Endothelial cell of umbilical vein (primary cell): ENCODE results near the gene AMZ1. TPM values are rescaled to one million over a fixed set of nuclear protein-coding genes. Genes with fewer than 3 reads are reported as not detected.

Source experiments
- BruUV-seq: library from RNA; stranded (reverse); fragments of 400-500 nt; replicated peaks from 2 replicates; lab custom pipeline; 2021; lab: Mats Ljungman, UMichigan
- CTCF ChIA-PET: fragments of 300-600, 350-600 bp; sonication (Branson Sonifier 250); formaldehyde crosslinking; loops from one replicate; lab custom pipeline; 2021; ENCODE audit warnings: antibody characterized with exemption, inconsistent platforms; lab: Charles Lee
- POLR2A ChIA-PET: fragments of 300-600, 350-600 bp; sonication (Branson Sonifier 250); formaldehyde crosslinking; loops from one replicate; lab custom pipeline; 2021; ENCODE audit warnings: antibody characterized with exemption, inconsistent platforms; lab: Charles Lee
- DNase-seq: peaks from one replicate; pipeline ENCODE4 v3.0.0-alpha.2; 2011; ENCODE audit warnings: low read depth, low spot score
- FAIRE-seq: peaks from 2 replicates; lab custom pipeline; 2011; peaks lifted over from hg19 to GRCh38; lab: Jason Lieb, UNC
- H2AFZ ChIP-seq: 2 replicates; pipeline ENCODE4 v1.6.0; 2012; ENCODE audit warnings: low read depth, low read length, control low read depth, inconsistent platforms
- H3K27ac ChIP-seq: 2 replicates; pipeline ENCODE4 v1.5.1; 2011; ENCODE audit warnings: low read depth, mild to moderate bottlenecking, control low read depth, low read length, moderate library complexity; ENCODE audit not compliant: insufficient read depth
- H3K27me3 ChIP-seq, 2 experiments: 2 replicates each; pipeline versions ENCODE4 v1.6.0 to v1.6.1; 2011; ENCODE audit warnings: low read length in 2 of 2, mixed read lengths in 1 of 2; ENCODE audit not compliant: control insufficient read depth in 2 of 2, insufficient read depth in 2 of 2
- H3K36me3 ChIP-seq, 2 experiments: 2 replicates in 1 of 2; 3 replicates in 1 of 2; pipeline ENCODE4 v1.5.1; 2011; ENCODE audit warnings: low read length in 2 of 2, mild to moderate bottlenecking in 1 of 2, moderate library complexity in 1 of 2; ENCODE audit not compliant: control insufficient read depth in 2 of 2, insufficient read depth in 2 of 2; ENCODE audit errors: extremely low read depth in 1 of 2
- H3K4me1 ChIP-seq: 3 replicates; pipeline ENCODE4 v1.5.1; 2011; ENCODE audit warnings: mild to moderate bottlenecking, low read length; ENCODE audit not compliant: control insufficient read depth, insufficient read depth; ENCODE audit errors: extremely low read depth
- H3K4me2 ChIP-seq: 2 replicates; pipeline ENCODE4 v1.6.1; 2011; ENCODE audit warnings: low read length, control low read depth, mixed read lengths; ENCODE audit not compliant: insufficient read depth
- H3K4me3 ChIP-seq, 3 experiments: fragments of 200-600 bp in 1 of 3; sonication (generic), shearing (Covaris generic) in 1 of 3; replicated peaks in 1 of 3; 2 replicates each; pipeline ENCODE4 v1.5.1; 2011 to 2016; ENCODE audit warnings: control low read depth in 3 of 3, low read length in 3 of 3, mild to moderate bottlenecking in 2 of 3, inconsistent platforms in 1 of 3, low read depth in 1 of 3, moderate library complexity in 1 of 3; ENCODE audit not compliant: insufficient read depth in 1 of 3
- H3K79me2 ChIP-seq: 2 replicates; pipeline ENCODE4 v1.6.0; 2012; ENCODE audit warnings: low read length, inconsistent platforms; ENCODE audit not compliant: control insufficient read depth, insufficient read depth
- H3K9ac ChIP-seq: replicated peaks from 2 replicates; pipeline ENCODE3; 2011; ENCODE audit warnings: low read length, control low read depth; ENCODE audit not compliant: insufficient read depth; ENCODE audit errors: extremely low read depth
- H3K9me1 ChIP-seq: replicated peaks from 3 replicates; pipeline ENCODE4 v1.6.0; 2011; ENCODE audit warnings: mild to moderate bottlenecking, low read length; ENCODE audit not compliant: control insufficient read depth, insufficient read depth; ENCODE audit errors: extremely low read depth
- H3K9me3 ChIP-seq: replicated peaks from 2 replicates; pipeline ENCODE4 v1.5.1; 2012; ENCODE audit warnings: low read length, inconsistent platforms; ENCODE audit not compliant: control insufficient read depth, insufficient read depth
- H4K20me1 ChIP-seq: replicated peaks from 2 replicates; pipeline ENCODE3; 2011; ENCODE audit warnings: mild to moderate bottlenecking, low read length; ENCODE audit not compliant: control insufficient read depth, insufficient read depth; ENCODE audit errors: extremely low read depth
- EZH2 ChIP-seq: IDR thresholded peaks from 2 replicates; pipeline ENCODE4 v1.6.1; 2012; ENCODE audit warnings: borderline replicate concordance, low read depth, mild to moderate bottlenecking, moderate library complexity, low read length, inconsistent platforms; ENCODE audit not compliant: severe bottlenecking
- FOS ChIP-seq: IDR thresholded peaks from 2 replicates; pipeline ENCODE4 v1.6.1; 2011; ENCODE audit warnings: mild to moderate bottlenecking, low read length, moderate library complexity, borderline replicate concordance; ENCODE audit not compliant: insufficient read depth
- GATA2 ChIP-seq: IDR thresholded peaks from 2 replicates; pipeline ENCODE4 v1.7.0; 2011; ENCODE audit warnings: low read depth, mild to moderate bottlenecking, moderate library complexity, mixed read lengths, low read length; ENCODE audit not compliant: insufficient read length, insufficient read depth
- JUN ChIP-seq: IDR thresholded peaks from 2 replicates; pipeline ENCODE4 v1.6.1; 2011; ENCODE audit warnings: borderline replicate concordance, low read depth; ENCODE audit not compliant: insufficient read length, insufficient read depth
- MAX ChIP-seq: IDR thresholded peaks from 2 replicates; pipeline ENCODE4 v1.6.1; 2011; ENCODE audit not compliant: insufficient read depth, insufficient read length
- MYC ChIP-seq: IDR thresholded peaks from one replicate; pipeline ENCODE4 v1.6.1; 2011; ENCODE audit warnings: mild to moderate bottlenecking, low read depth, low read length
- POLR2AphosphoS5 ChIP-seq: IDR thresholded peaks from 2 replicates; pipeline ENCODE4 v1.6.1; 2012; ENCODE audit warnings: low read depth, mild to moderate bottlenecking, control low read depth, low read length, moderate library complexity; ENCODE audit not compliant: insufficient read depth
- dilution Hi-C: fragments of 300-500 bp; cut with MboI; formaldehyde crosslinking; loops from one replicate; pipeline ENCODE4 v1.15.0; 2019; ENCODE audit warnings: low sequenced_read_pairs; ENCODE audit not compliant: extremely low pct_ligation_motif_present
- intact Hi-C: fragments of 100-400 bp; cut with micrococcal nuclease; formaldehyde crosslinking; loops from one replicate; pipeline ENCODE4 v1.10.0; 2022
- polyA plus RNA-seq, 4 experiments: library from polyadenylated mRNA; depleted of rRNA in 3 of 4; stranded (reverse) in 3 of 4; unstranded in 1 of 4; fragments of >200 nt; gene quantifications; 2 replicates each; pipeline versions ENCODE4 v1.2.1 to v1.2.3, GENCODE V29; 2011 to 2012; ENCODE audit warnings: missing spikeins in 1 of 4
- total RNA-seq: library from RNA; stranded (reverse); gene quantifications from 2 replicates; pipeline ENCODE4 v1.2.3, GENCODE V29; 2021

The AMZ1 gene
- total and polyA plus RNA-seq, 2 donors (not counting 3 experiments of a cell fraction or from before 2014, with no cell fraction given) = not detected

- ChIA-PET POLR2A (no interaction called here), CTCF (interaction anchor here (1.6 kb wide), 1 partner anchor 11 kb away, joined by 5 read pairs; no protein-coding TSS in a partner anchor)
- Histone ChIP-seq H3K79me2 (no peaks in the 10 kb centered on the region), H3K27me3 (no peaks in the 10 kb centered on the region), H3K27ac (no peak overlapping the region), H4K20me1 (no peaks in the 10 kb centered on the region), H3K4me1 (peaks cover 26% of the 10 kb centered on the region), H3K9me1 (no peaks in the 10 kb centered on the region), H3K9ac (no peak overlapping the region), H3K36me3 (peaks cover 0 to 20% of the 10 kb centered on the region in 2 experiments), H2AFZ (no peak overlapping the region), H3K4me2 (no peak overlapping the region), H3K9me3 (no peaks in the 10 kb centered on the region), H3K4me3 (no peak overlapping the region)
- DNase-seq = no peak
- no peak for FAIRE-seq
- intact Hi-C loops = no loop called here
- TF ChIP-seq FOS (no peak), MYC (no peak), JUN (no peak), GATA2 (no peak), EZH2 (no peak), POLR2AphosphoS5 (no peak), MAX (no peak)
- dilution Hi-C loops = no loop called here
- no TSS peak for BruUV-seq
Observed at GRCh38 chr7:2729893-2730716, 42.1 kb downstream of the AMZ1 start.
